Activated CD4-positive, alpha-beta memory T cell treated with anti-CD3 and anti-CD28 coated beads for 36 hours (primary cell): ENCODE data around the gene SPATA16. TPM values are rescaled to one million over a fixed set of nuclear protein-coding genes. Genes with fewer than 3 reads are reported as not detected.

Experiments used
- CTCF ChIA-PET: fragments of 350-600 bp; sonication (Branson Sonifier 250); formaldehyde crosslinking; loops from one replicate; lab custom pipeline; 2021; ENCODE audit warnings: antibody characterized with exemption, inconsistent platforms; lab: Charles Lee
- POLR2A ChIA-PET: fragments of 350-600 bp; sonication (Branson Sonifier 250); formaldehyde crosslinking; loops from one replicate; lab custom pipeline; 2021; ENCODE audit warnings: antibody characterized with exemption; lab: Charles Lee
- DNase-seq: peaks from one replicate; pipeline ENCODE4 v3.0.0-alpha.2; 2020
- H3K27ac Mint-ChIP-seq: one replicate; pipeline ENCODE4 v1.8.0; 2021; ENCODE audit warnings: mixed read lengths
- H3K27me3 Mint-ChIP-seq: one replicate; pipeline ENCODE4 v1.8.0; 2021; ENCODE audit warnings: mixed read lengths
- H3K36me3 Mint-ChIP-seq: one replicate; pipeline ENCODE4 v1.8.0; 2021; ENCODE audit warnings: mixed read lengths
- H3K4me1 Mint-ChIP-seq: one replicate; pipeline ENCODE4 v1.8.0; 2021; ENCODE audit warnings: low read depth, mixed read lengths
- H3K4me3 Mint-ChIP-seq: one replicate; pipeline ENCODE4 v1.8.0; 2021; ENCODE audit warnings: mild to moderate bottlenecking, mixed read lengths
- H3K9me3 Mint-ChIP-seq: one replicate; pipeline ENCODE4 v1.8.0; 2021; ENCODE audit warnings: mixed read lengths
- intact Hi-C: fragments of 100-400 bp; cut with micrococcal nuclease; formaldehyde crosslinking; loops from one replicate; pipeline ENCODE4 v1.15.1; 2023
- total RNA-seq, 2 experiments: library from RNA; stranded (reverse); gene quantifications; one replicate each; pipeline ENCODE4 v1.2.3, GENCODE V29; 2021

The SPATA16 gene
- total RNA-seq, 2 experiments from 2014 or later, result not detected

GRCh38 chr3:173018758-173019157 lies 122.3 kb downstream of the SPATA16 start:
- H3K4me3 Mint-ChIP-seq, result no peak overlapping the region
- no peak overlapping the region for H3K27ac Mint-ChIP-seq
- intact Hi-C loops, result no loop called here
- no peaks in the 10 kb centered on the region for H3K9me3 Mint-ChIP-seq
- no peak for DNase-seq
- ChIA-PET POLR2A (no interaction called here), CTCF (no interaction called here)
- H3K36me3 Mint-ChIP-seq, result no peaks in the 10 kb centered on the region
- no peaks in the 10 kb centered on the region for H3K4me1 Mint-ChIP-seq
- H3K27me3 Mint-ChIP-seq, result no peaks in the 10 kb centered on the region

GRCh38 chr3:173013219-173013832 lies 127.7 kb downstream of the SPATA16 start:
- no peaks in the 10 kb centered on the region for H3K36me3 Mint-ChIP-seq
- H3K4me1 Mint-ChIP-seq, result no peaks in the 10 kb centered on the region
- CTCF ChIA-PET, result no interaction called here
- no peak overlapping the region for H3K4me3 Mint-ChIP-seq
- no peak overlapping the region for H3K27ac Mint-ChIP-seq
- H3K9me3 Mint-ChIP-seq, result no peaks in the 10 kb centered on the region
- DNase-seq, result no peak
- intact Hi-C loops, result no loop called here
- no peaks in the 10 kb centered on the region for H3K27me3 Mint-ChIP-seq
- POLR2A ChIA-PET, result no interaction called here

GRCh38 chr3:173009410-173009809 lies 131.6 kb downstream of the SPATA16 start:
- POLR2A ChIA-PET, result no interaction called here

GRCh38 chr3:173008978-173009377 lies 132.1 kb downstream of the SPATA16 start:
- no peaks in the 10 kb centered on the region for H3K27me3 Mint-ChIP-seq
- POLR2A ChIA-PET, result no interaction called here
- H3K4me1 Mint-ChIP-seq, result no peaks in the 10 kb centered on the region
- CTCF ChIA-PET, result no interaction called here
- intact Hi-C loops, result no loop called here
- no peaks in the 10 kb centered on the region for H3K36me3 Mint-ChIP-seq
- H3K4me3 Mint-ChIP-seq, result no peak overlapping the region
- no peak for DNase-seq
- H3K9me3 Mint-ChIP-seq, result no peaks in the 10 kb centered on the region
- no peak overlapping the region for H3K27ac Mint-ChIP-seq

More at GRCh38 chr3:173009410-173009809, 131.6 kb downstream of the SPATA16 start:
- Mint-ChIP-seq H3K27me3 (no peaks in the 10 kb centered on the region), H3K27ac (no peak overlapping the region), H3K4me3 (no peak overlapping the region), H3K36me3 (no peaks in the 10 kb centered on the region), H3K9me3 (no peaks in the 10 kb centered on the region), H3K4me1 (no peaks in the 10 kb centered on the region)
- no peak for DNase-seq
- CTCF ChIA-PET, result no interaction called here
- intact Hi-C loops, result no loop called here

GRCh38 chr3:173007079-173007723 lies 133.8 kb downstream of the SPATA16 start:
- DNase-seq, result no peak
- POLR2A ChIA-PET, result no interaction called here
- H3K9me3 Mint-ChIP-seq, result no peaks in the 10 kb centered on the region
- H3K36me3 Mint-ChIP-seq, result no peaks in the 10 kb centered on the region
- CTCF ChIA-PET, result interaction anchor here (0.7 kb wide), 1 partner anchor 136 kb away, joined by 3 read pairs; no protein-coding TSS in a partner anchor
- no peak overlapping the region for H3K4me3 Mint-ChIP-seq
- no peaks in the 10 kb centered on the region for H3K27me3 Mint-ChIP-seq
- intact Hi-C loops, result no loop called here
- H3K4me1 Mint-ChIP-seq, result no peaks in the 10 kb centered on the region
- no peak overlapping the region for H3K27ac Mint-ChIP-seq

GRCh38 chr3:173006006-173006405 lies 135.0 kb downstream of the SPATA16 start:
- H3K4me3 Mint-ChIP-seq, result no peak overlapping the region
- H3K27me3 Mint-ChIP-seq, result no peaks in the 10 kb centered on the region
- ChIA-PET CTCF (no interaction called here), POLR2A (no interaction called here)
- H3K27ac Mint-ChIP-seq, result no peak overlapping the region
- no peaks in the 10 kb centered on the region for H3K36me3 Mint-ChIP-seq
- no peak for DNase-seq
- intact Hi-C loops, result no loop called here
- H3K4me1 Mint-ChIP-seq, result no peaks in the 10 kb centered on the region
- H3K9me3 Mint-ChIP-seq, result no peaks in the 10 kb centered on the region

GRCh38 chr3:173004681-173005080 lies 136.4 kb downstream of the SPATA16 start:
- Mint-ChIP-seq H3K27me3 (no peaks in the 10 kb centered on the region), H3K4me3 (no peak overlapping the region), H3K27ac (no peak overlapping the region), H3K4me1 (no peaks in the 10 kb centered on the region), H3K36me3 (no peaks in the 10 kb centered on the region), H3K9me3 (no peaks in the 10 kb centered on the region)
- POLR2A ChIA-PET, result no interaction called here
- DNase-seq, result no peak
- intact Hi-C loops, result no loop called here
- CTCF ChIA-PET, result no interaction called here

GRCh38 chr3:173003956-173004355 lies 137.1 kb downstream of the SPATA16 start:
- Mint-ChIP-seq H3K4me1 (no peaks in the 10 kb centered on the region), H3K27ac (no peak overlapping the region), H3K4me3 (no peak overlapping the region), H3K36me3 (no peaks in the 10 kb centered on the region), H3K27me3 (no peaks in the 10 kb centered on the region), H3K9me3 (no peaks in the 10 kb centered on the region)
- intact Hi-C loops, result no loop called here
- ChIA-PET CTCF (interaction anchor here (0.6 kb wide), 1 partner anchor 557 kb away, joined by 3 read pairs; no protein-coding TSS in a partner anchor), POLR2A (no interaction called here)
- DNase-seq, result no peak

GRCh38 chr3:173003471-173003870 lies 137.6 kb downstream of the SPATA16 start:
- no peak overlapping the region for H3K4me3 Mint-ChIP-seq

GRCh38 chr3:173001622-173002021 lies 139.4 kb downstream of the SPATA16 start:
- ChIA-PET CTCF (no interaction called here), POLR2A (no interaction called here)
- intact Hi-C loops, result no loop called here
- Mint-ChIP-seq H3K36me3 (no peaks in the 10 kb centered on the region), H3K27ac (no peak overlapping the region), H3K9me3 (no peaks in the 10 kb centered on the region), H3K27me3 (no peaks in the 10 kb centered on the region), H3K4me3 (no peak overlapping the region), H3K4me1 (no peaks in the 10 kb centered on the region)
- DNase-seq, result no peak

More at GRCh38 chr3:173003471-173003870, 137.6 kb downstream of the SPATA16 start:
- no peak overlapping the region for H3K27ac Mint-ChIP-seq
- no peaks in the 10 kb centered on the region for H3K36me3 Mint-ChIP-seq
- no peaks in the 10 kb centered on the region for H3K4me1 Mint-ChIP-seq
- no peaks in the 10 kb centered on the region for H3K9me3 Mint-ChIP-seq
- no peaks in the 10 kb centered on the region for H3K27me3 Mint-ChIP-seq
- ChIA-PET POLR2A (no interaction called here), CTCF (no interaction called here)
- intact Hi-C loops, result no loop called here
- DNase-seq, result no peak

GRCh38 chr3:173000553-173000952 lies 140.5 kb downstream of the SPATA16 start:
- Mint-ChIP-seq H3K4me3 (no peak overlapping the region), H3K4me1 (no peaks in the 10 kb centered on the region), H3K27me3 (no peaks in the 10 kb centered on the region), H3K36me3 (no peaks in the 10 kb centered on the region), H3K9me3 (no peaks in the 10 kb centered on the region), H3K27ac (no peak overlapping the region)
- ChIA-PET CTCF (no interaction called here), POLR2A (no interaction called here)
- intact Hi-C loops, result no loop called here
- no peak for DNase-seq

GRCh38 chr3:172993412-172993811 lies 147.6 kb downstream of the SPATA16 start:
- no peaks in the 10 kb centered on the region for H3K4me1 Mint-ChIP-seq
- no peaks in the 10 kb centered on the region for H3K36me3 Mint-ChIP-seq
- ChIA-PET CTCF (no interaction called here), POLR2A (no interaction called here)
- H3K9me3 Mint-ChIP-seq, result no peaks in the 10 kb centered on the region
- H3K27ac Mint-ChIP-seq, result no peak overlapping the region
- H3K4me3 Mint-ChIP-seq, result no peak overlapping the region
- no peaks in the 10 kb centered on the region for H3K27me3 Mint-ChIP-seq
- intact Hi-C loops, result no loop called here
- DNase-seq, result no peak

- Mint-ChIP-seq H3K27me3 (no peaks in the 10 kb centered on the region), H3K4me3 (no peak overlapping the region), H3K27ac (no peak overlapping the region), H3K36me3 (no peaks in the 10 kb centered on the region), H3K9me3 (no peaks in the 10 kb centered on the region), H3K4me1 (no peaks in the 10 kb centered on the region)
- intact Hi-C loops, result no loop called here
- CTCF ChIA-PET, result no interaction called here
- POLR2A ChIA-PET, result no interaction called here
- no peak for DNase-seq
These were observed 149.5 kb downstream of the SPATA16 start for GRCh38 chr3:172991424-172991996.
